ENCODE measurements around the gene PLCG2. TPM values are rescaled to one million over a fixed set of nuclear protein-coding genes. Genes with fewer than 3 reads are reported as not detected.

Gene PLCG2
- total and polyA plus RNA-seq, 2 of the 8 experiments (the other 6 are each of a cell fraction or from before 2014, with no cell fraction given) = 6.1 to 6.9 TPM

DNA sequence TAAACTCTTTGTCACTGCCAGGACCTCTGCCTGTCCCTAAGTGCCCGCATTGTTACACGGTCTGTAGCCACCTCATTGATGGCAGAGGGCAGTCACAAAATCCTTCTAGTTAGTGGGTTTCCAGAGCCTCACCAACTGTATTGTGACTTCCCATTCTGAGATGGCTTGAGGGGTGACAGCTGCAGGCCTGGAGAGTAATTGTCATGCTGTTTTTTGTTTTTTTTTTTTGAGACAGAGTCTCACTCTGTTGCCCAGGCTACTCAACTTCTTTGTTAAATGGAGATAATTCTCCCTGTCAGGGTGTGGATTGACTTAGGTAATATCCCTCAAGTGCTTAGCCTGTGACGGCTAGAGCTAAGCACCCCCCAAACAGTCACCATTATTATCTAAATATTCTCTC lies 154.3 kb downstream of the PLCG2 start:
- FAIRE-seq = no peak

More for the DNA sequence above, 154.3 kb downstream of the PLCG2 start:
- no peak for TF ChIP-seq ZNF274 (IDR thresholded peaks at IDR 0.05; ENCODE audit: borderline replicate concordance, extremely low read depth, low read length)
- TF ChIP-seq, protein P1, sequence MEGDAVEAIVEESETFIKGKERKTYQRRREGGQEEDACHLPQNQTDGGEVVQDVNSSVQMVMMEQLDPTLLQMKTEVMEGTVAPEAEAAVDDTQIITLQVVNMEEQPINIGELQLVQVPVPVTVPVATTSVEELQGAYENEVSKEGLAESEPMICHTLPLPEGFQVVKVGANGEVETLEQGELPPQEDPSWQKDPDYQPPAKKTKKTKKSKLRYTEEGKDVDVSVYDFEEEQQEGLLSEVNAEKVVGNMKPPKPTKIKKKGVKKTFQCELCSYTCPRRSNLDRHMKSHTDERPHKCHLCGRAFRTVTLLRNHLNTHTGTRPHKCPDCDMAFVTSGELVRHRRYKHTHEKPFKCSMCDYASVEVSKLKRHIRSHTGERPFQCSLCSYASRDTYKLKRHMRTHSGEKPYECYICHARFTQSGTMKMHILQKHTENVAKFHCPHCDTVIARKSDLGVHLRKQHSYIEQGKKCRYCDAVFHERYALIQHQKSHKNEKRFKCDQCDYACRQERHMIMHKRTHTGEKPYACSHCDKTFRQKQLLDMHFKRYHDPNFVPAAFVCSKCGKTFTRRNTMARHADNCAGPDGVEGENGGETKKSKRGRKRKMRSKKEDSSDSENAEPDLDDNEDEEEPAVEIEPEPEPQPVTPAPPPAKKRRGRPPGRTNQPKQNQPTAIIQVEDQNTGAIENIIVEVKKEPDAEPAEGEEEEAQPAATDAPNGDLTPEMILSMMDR (IDR thresholded peaks at IDR 0.05; ENCODE audit: control extremely low read depth in 1 of 3, insufficient read depth in 1 of 3, low read depth in 1 of 3, low read length in 3 of 3) = no peak
- no peak for TF ChIP-seq PHF8 (conservative IDR thresholded peaks at IDR 0.05; ENCODE audit: low read depth, low read length)
- no peak for TF ChIP-seq CBX5 (IDR thresholded peaks at IDR 0.05; ENCODE audit: low read depth, low read length)
- TF ChIP-seq KDM1A (IDR thresholded peaks at IDR 0.05; ENCODE audit: borderline replicate concordance, low read length) = no peak
- no peaks in the 10 kb centered on the region for H3K27me3 ChIP-seq (replicated peaks in 1 of 4; ENCODE audit: control insufficient read depth in 3 of 4, extremely low read depth in 1 of 4, insufficient read depth in 3 of 4, low read length in 3 of 4)
- no peak overlapping the region for H3K4me3 ChIP-seq (ENCODE audit: extremely low read depth in 1 of 4, insufficient read depth in 2 of 4, low read depth in 3 of 4, low read length in 4 of 4)
- H2AK5ac ChIP-seq (ENCODE audit: low read depth, low read length) = no peak overlapping the region
- H3K4me1 ChIP-seq (replicated peaks in 1 of 4; ENCODE audit: control insufficient read depth in 3 of 4, insufficient read depth in 4 of 4, low read length in 3 of 4) = peaks cover 0 to 6% (median 3%) of the 10 kb centered on the region in 4 experiments
- no peak overlapping the region for H2BK120ac ChIP-seq (replicated peaks; ENCODE audit: low read depth, low read length)
- H4K5ac ChIP-seq (ENCODE audit: insufficient read length, low read depth, low read length) = no peak overlapping the region
- H2BK15ac ChIP-seq (ENCODE audit: low read length) = no peak overlapping the region
- H2AFZ ChIP-seq (ENCODE audit: low read length) = no peak overlapping the region
- no peaks in the 10 kb centered on the region for H4K20me1 ChIP-seq (replicated peaks in 1 of 2; ENCODE audit: control insufficient read depth in 1 of 2, insufficient read depth in 2 of 2, low read length in 2 of 2)
- H3K4ac ChIP-seq (replicated peaks; ENCODE audit: insufficient read length, low read depth, low read length) = no peak overlapping the region
- no peak overlapping the region for H2BK12ac ChIP-seq (ENCODE audit: low read depth, low read length)
- no peak overlapping the region for H3K4me2 ChIP-seq (ENCODE audit: insufficient read depth in 1 of 2, low read depth in 2 of 2, low read length in 2 of 2)
- H3K27ac ChIP-seq (ENCODE audit: low read depth, low read length) = no peak overlapping the region
- no peaks in the 10 kb centered on the region for H3K23me2 ChIP-seq (ENCODE audit: low read depth, low read length)
- H3K79me1 ChIP-seq (ENCODE audit: low read depth, low read length) = no peaks in the 10 kb centered on the region
- H3K79me2 ChIP-seq (ENCODE audit: control insufficient read depth in 1 of 2, insufficient read depth in 2 of 2, low read length in 2 of 2) = no peaks in the 10 kb centered on the region
- CTCF ChIA-PET (ENCODE audit: partially characterized antibody) = interaction anchor here (0.5 to 8.5 kb wide), 17 partner anchors 8 to 1077 kb away, joined by 3 to 44 read pairs (median 3); no protein-coding TSS in a partner anchor
- WGBS, 2 experiments (ENCODE audit: extremely low coverage in 1 of 2, insufficient coverage in 1 of 2, insufficient read length in 1 of 2, insufficient replicate concordance in 2 of 2, low coverage in 1 of 2, low lambda C conversion rate in 2 of 2, missing lambda C conversion rate in 1 of 2) = 91% methylated on average over 3 of the region's 3 CpGs; no CpG with 5 or more reads in 1 of the 2 experiments
- no peaks in the 10 kb centered on the region for H3K9me3 ChIP-seq (ENCODE audit: insufficient read depth in 2 of 2, low read depth in 1 of 2, low read length in 1 of 2)
- H3K14ac ChIP-seq (ENCODE audit: insufficient read length) = no peak overlapping the region
- H2BK20ac ChIP-seq (ENCODE audit: low read length) = no peak overlapping the region
- no peak overlapping the region for H2BK5ac ChIP-seq (ENCODE audit: low read depth, low read length)
- H4K8ac ChIP-seq (ENCODE audit: extremely low read depth, insufficient read depth, low read length) = no peak overlapping the region
- DNase-seq (ENCODE audit: low read depth in 1 of 2, low spot score in 2 of 2) = no peak
- H3K36me3 ChIP-seq (ENCODE audit: control insufficient read depth in 2 of 4, insufficient read depth in 4 of 4, low read length in 3 of 4) = no peaks in the 10 kb centered on the region; a peak in 2 of 8 replicates
- POLR2A ChIA-PET (ENCODE audit: partially characterized antibody) = interaction anchor here (0.9 kb wide), 2 partner anchors 15 to 44 kb away, joined by 3 read pairs; no protein-coding TSS in a partner anchor
- no peak overlapping the region for H4K91ac ChIP-seq (replicated peaks; ENCODE audit: insufficient read length, low read length)
- H3K23ac ChIP-seq (ENCODE audit: insufficient read length) = no peak overlapping the region
- H3K18ac ChIP-seq (ENCODE audit: extremely low read depth, low read length) = no peak overlapping the region
- no peak overlapping the region for H3K9ac ChIP-seq (replicated peaks in 1 of 4; ENCODE audit: extremely low read depth in 1 of 4, low read depth in 3 of 4, low read length in 3 of 4)
- no peak overlapping the region for H3K56ac ChIP-seq (replicated peaks; ENCODE audit: insufficient read length, low read depth, low read length)
